Gastrocnemius medialis (tissue), 4 donors: Measurements from ENCODE around the gene IL26. TPM values are rescaled to one million over a fixed set of nuclear protein-coding genes. Genes with fewer than 3 reads are reported as not detected.

Experiments used
- ATAC-seq, 2 donors: fragments of 150-250 bp; one replicate each; pipeline ENCODE4 v1.9.1; 2016
- DNase-seq, 2 donors: peaks; one replicate each; pipeline ENCODE4 v3.0.0-alpha.2; 2019
- H3K27ac ChIP-seq, 4 donors: fragments of 200-600 bp; sonication (generic); 1 replicate in 1 of 4; 2 replicates in 3 of 4; pipeline ENCODE4 v1.5.1; 2016 to 2018; ENCODE audit warnings: mild to moderate bottlenecking in 2 of 4, moderate library complexity in 1 of 4
- H3K27me3 ChIP-seq, 3 donors: fragments of 200-600 bp; sonication (generic) in 2 of 3; 1 replicate in 1 of 3; 2 replicates in 2 of 3; pipeline versions ENCODE4 v1.5.1 to v1.6.0; 2016 to 2019; ENCODE audit warnings: mild to moderate bottlenecking in 1 of 3, moderate library complexity in 1 of 3
- H3K36me3 ChIP-seq, 2 donors: fragments of 200-600 bp; sonication (generic) in 1 of 2; one replicate each; pipeline ENCODE4 v1.5.1; 2017 to 2018
- H3K4me1 ChIP-seq, 2 donors: fragments of 200-600 bp; sonication (generic) in 1 of 2; one replicate each; pipeline ENCODE4 v1.5.1; 2016 to 2017; ENCODE audit warnings: mild to moderate bottlenecking in 2 of 2
- H3K4me3 ChIP-seq, 4 donors: fragments of 200-600 bp; sonication (generic) in 3 of 4; 1 replicate in 1 of 4; 2 replicates in 3 of 4; pipeline ENCODE4 v1.5.1; 2016 to 2019; ENCODE audit warnings: mild to moderate bottlenecking in 2 of 4
- H3K9me3 ChIP-seq, 3 donors: fragments of 200-600 bp; sonication (generic) in 2 of 3; 1 replicate in 1 of 3; 2 replicates in 2 of 3; pipeline ENCODE4 v1.5.1; 2016 to 2019
- POLR2A ChIP-seq, 2 donors: fragments of 450-650 bp; IDR thresholded peaks; one replicate each; pipeline ENCODE4 v1.6.1; 2017; ENCODE audit warnings: antibody characterized with exemption in 2 of 2, mild to moderate bottlenecking in 2 of 2, moderate library complexity in 2 of 2
- in situ Hi-C, 4 donors: fragments of 200-750 bp; cut with MboI; loops; one replicate each; pipeline versions ENCODE4 v1.15.0 to v1.8.0; 2017; ENCODE audit warnings: low sequenced_read_pairs in 4 of 4
- intact Hi-C: fragments of 100-400 bp; cut with DNase I; formaldehyde crosslinking; loops from one replicate; pipeline ENCODE4 v1.15.1; 2023; ENCODE audit warnings: low total_unique reads
- total RNA-seq, 4 donors: library from RNA; depleted of rRNA; stranded (reverse); fragments of >200 nt; gene quantifications; one replicate each; pipeline versions ENCODE4 v1.1.0 to v1.2.3, GENCODE V29; 2016
- TF ChIP-seq, protein P1 (sequence below), 5 experiments: fragments of 450-650 bp in 3 of 5; fragments of 200-600 bp in 2 of 5; sonication (generic) in 2 of 5; IDR thresholded peaks in 4 of 5; conservative IDR thresholded peaks in 1 of 5; 1 replicate in 4 of 5; 2 replicates in 1 of 5; pipeline ENCODE4 v1.5.1; 2016 to 2019; ENCODE audit warnings: antibody characterized with exemption in 5 of 5, mild to moderate bottlenecking in 3 of 5, moderate library complexity in 3 of 5

IL26 gene
- total RNA-seq, 4 donors from 2014 or later: not detected

DNA sequence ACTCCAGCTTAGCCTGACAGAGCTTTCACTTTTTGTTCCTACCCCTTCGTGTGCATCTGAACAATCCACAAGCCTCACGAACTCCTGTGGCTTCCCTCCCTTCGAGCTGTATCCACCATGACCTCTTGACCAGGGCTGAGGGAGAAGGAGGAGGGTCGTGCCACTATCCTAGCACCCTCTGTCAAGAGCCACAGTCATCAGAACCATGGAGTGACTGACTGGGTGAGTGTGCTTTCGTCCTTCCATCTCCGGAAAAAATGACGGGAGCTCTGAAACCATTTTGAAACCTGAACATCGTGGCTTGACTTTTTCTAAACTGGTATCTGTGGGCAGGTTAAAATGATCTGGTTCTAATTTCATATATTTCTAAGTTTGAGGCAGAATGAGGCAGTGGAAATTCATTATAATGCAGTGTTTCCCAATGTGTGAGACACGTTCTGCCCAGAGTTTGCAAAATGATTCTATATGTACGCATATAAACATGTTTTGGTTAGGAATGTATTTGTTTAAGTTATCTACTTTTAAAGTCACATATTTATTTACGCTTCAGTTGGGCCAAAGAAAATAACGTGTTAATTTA is 27.0 kb downstream of the IL26 start:
- no peaks in the 10 kb centered on the region for H3K9me3 ChIP-seq
- no peaks in the 10 kb centered on the region for H3K4me1 ChIP-seq
- in situ Hi-C loops (no loop called here), intact Hi-C loops (no loop called here)
- no peak overlapping the region for H3K27ac ChIP-seq
- H3K27me3 ChIP-seq: no peaks in the 10 kb centered on the region
- ATAC-seq (no peak), DNase-seq (no peak)
- no peak overlapping the region for H3K4me3 ChIP-seq
- TF ChIP-seq, protein P1, sequence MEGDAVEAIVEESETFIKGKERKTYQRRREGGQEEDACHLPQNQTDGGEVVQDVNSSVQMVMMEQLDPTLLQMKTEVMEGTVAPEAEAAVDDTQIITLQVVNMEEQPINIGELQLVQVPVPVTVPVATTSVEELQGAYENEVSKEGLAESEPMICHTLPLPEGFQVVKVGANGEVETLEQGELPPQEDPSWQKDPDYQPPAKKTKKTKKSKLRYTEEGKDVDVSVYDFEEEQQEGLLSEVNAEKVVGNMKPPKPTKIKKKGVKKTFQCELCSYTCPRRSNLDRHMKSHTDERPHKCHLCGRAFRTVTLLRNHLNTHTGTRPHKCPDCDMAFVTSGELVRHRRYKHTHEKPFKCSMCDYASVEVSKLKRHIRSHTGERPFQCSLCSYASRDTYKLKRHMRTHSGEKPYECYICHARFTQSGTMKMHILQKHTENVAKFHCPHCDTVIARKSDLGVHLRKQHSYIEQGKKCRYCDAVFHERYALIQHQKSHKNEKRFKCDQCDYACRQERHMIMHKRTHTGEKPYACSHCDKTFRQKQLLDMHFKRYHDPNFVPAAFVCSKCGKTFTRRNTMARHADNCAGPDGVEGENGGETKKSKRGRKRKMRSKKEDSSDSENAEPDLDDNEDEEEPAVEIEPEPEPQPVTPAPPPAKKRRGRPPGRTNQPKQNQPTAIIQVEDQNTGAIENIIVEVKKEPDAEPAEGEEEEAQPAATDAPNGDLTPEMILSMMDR (IDR thresholded peaks at IDR 0.05 in 4 of 5, conservative IDR thresholded peaks at IDR 0.05 in 1 of 5): no peak
- no peak for TF ChIP-seq POLR2A (IDR thresholded peaks at IDR 0.05)
- no peaks in the 10 kb centered on the region for H3K36me3 ChIP-seq

DNA sequence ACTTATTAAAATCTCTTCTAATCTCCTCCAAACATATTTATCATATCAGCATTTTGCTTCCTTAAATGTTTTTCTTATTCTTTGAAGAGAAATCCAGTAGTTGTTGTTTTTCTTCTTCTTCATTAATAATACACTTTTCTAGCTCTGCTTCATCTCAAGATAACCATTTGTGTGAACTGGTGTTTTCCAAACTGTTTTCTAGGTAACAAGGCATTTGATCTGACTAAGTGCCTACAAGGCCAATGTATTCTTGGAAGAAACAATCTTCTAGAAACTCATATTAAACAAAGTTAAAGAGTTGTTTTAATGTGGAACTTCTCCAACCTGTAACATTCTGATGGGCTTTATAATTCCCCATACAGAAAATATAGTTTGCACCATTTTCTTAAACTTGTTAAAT is 35.3 kb downstream of the IL26 start:
- Histone ChIP-seq H3K4me1 (no peaks in the 10 kb centered on the region), H3K27me3 (no peaks in the 10 kb centered on the region), H3K4me3 (no peak overlapping the region), H3K36me3 (no peaks in the 10 kb centered on the region), H3K27ac (no peak overlapping the region), H3K9me3 (no peaks in the 10 kb centered on the region)
- in situ Hi-C loops: no loop called here
- ATAC-seq (no peak), DNase-seq (no peak)
- intact Hi-C loops: no loop called here
- TF ChIP-seq POLR2A (IDR thresholded peaks at IDR 0.05): no peak
- TF ChIP-seq, protein P1 (IDR thresholded peaks at IDR 0.05 in 4 of 5, conservative IDR thresholded peaks at IDR 0.05 in 1 of 5): no peak

DNA sequence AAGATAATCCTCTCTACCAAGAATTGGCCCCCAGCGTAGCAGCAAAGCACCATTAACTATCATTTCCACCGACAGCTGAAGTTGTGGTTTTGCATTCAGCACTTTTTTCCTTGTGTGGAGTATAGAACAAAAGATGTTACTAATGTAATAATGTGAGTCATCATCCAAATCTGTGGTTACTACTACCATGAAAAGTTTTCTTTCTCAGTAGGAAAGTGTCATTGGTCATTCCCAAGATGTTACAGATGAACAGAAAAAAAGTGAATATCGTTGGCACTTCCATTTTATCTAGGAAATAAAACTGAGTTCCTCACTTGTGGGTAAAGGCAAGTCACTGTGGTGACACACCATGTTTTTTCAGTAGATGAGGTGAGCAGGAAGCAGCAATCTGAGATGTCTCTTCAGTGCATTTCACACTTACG is 35.8 kb downstream of the IL26 start:
- in situ Hi-C loops: no loop called here
- intact Hi-C loops: no loop called here

DNA sequence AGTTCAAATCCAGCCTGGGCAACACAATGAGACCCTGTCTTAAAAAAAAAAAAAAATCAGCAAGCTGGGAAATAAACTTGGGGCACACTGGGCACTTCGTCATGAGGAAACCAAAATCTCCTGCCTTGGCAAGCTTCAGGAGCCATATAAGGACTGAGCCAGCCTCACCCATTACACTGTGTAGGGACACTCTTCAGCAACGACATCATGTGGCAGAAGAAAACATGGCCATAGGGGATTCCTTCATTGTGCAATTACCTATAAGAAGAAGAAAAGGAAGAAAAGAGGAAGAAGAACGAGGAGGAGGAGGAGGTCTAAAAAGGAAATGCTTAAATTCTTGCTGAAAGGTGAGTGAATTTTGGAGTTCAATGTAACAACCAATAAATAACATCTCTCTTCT is 40.0 kb downstream of the IL26 start:
- DNase-seq (no peak), ATAC-seq (no peak)
- Histone ChIP-seq H3K27me3 (no peaks in the 10 kb centered on the region), H3K9me3 (no peaks in the 10 kb centered on the region), H3K36me3 (no peaks in the 10 kb centered on the region), H3K4me1 (no peaks in the 10 kb centered on the region), H3K4me3 (no peak overlapping the region), H3K27ac (no peak overlapping the region)
- TF ChIP-seq POLR2A (IDR thresholded peaks at IDR 0.05): no peak
- TF ChIP-seq, protein P1 (IDR thresholded peaks at IDR 0.05 in 4 of 5, conservative IDR thresholded peaks at IDR 0.05 in 1 of 5): no peak
- intact Hi-C loops (no loop called here), in situ Hi-C loops (no loop called here)

More for the DNA sequence above, 35.8 kb downstream of the IL26 start:
- TF ChIP-seq, protein P1 (IDR thresholded peaks at IDR 0.05 in 4 of 5, conservative IDR thresholded peaks at IDR 0.05 in 1 of 5): no peak
- no peak for TF ChIP-seq POLR2A (IDR thresholded peaks at IDR 0.05)
- Histone ChIP-seq H3K9me3 (no peaks in the 10 kb centered on the region), H3K36me3 (no peaks in the 10 kb centered on the region), H3K27ac (no peak overlapping the region), H3K27me3 (no peaks in the 10 kb centered on the region), H3K4me1 (no peaks in the 10 kb centered on the region), H3K4me3 (no peak overlapping the region)
- no peak for ATAC-seq
- no peak for DNase-seq
